Large intestine (tissue), 1 donor: ENCODE results near the gene MEGF9. TPM values are rescaled to one million over a fixed set of nuclear protein-coding genes. Genes with fewer than 3 reads are reported as not detected.

ENCODE experiments used
- polyA plus RNA-seq: library from polyadenylated mRNA; unstranded; fragments of 120-200 nt; gene quantifications from one replicate; pipeline ENCODE4 v1.2.1, GENCODE V29; 2013

The MEGF9 gene
- polyA plus RNA-seq, 1 donor: 17.6 TPM

Other genes starting within 250 kb of the MEGF9 start
- 42.0 TPM for gene CDK5RAP2, start 134.3 kb downstream of the MEGF9 start, polyA plus RNA-seq
- gene FBXW2, start 78.9 kb upstream of the MEGF9 start, polyA plus RNA-seq: 45.5 TPM
- 29.1 TPM for gene PSMD5, start 128.5 kb upstream of the MEGF9 start, polyA plus RNA-seq
- gene PHF19, start 162.7 kb upstream of the MEGF9 start, polyA plus RNA-seq: 40.2 TPM
- 6.5 TPM for gene TRAF1, start 212.3 kb upstream of the MEGF9 start, polyA plus RNA-seq